GM12878 (cell line): ENCODE results near the gene PTPRN2. TPM values are rescaled to one million over a fixed set of nuclear protein-coding genes. Genes with fewer than 3 reads are reported as not detected.

Experiments used
- ATAC-seq: fragments of 200-7000 bp; cut with Tn5 transposase; 3 replicates; pipeline ENCODE4 v1.9.1; 2020; ENCODE audit warnings: mild to moderate bottlenecking, moderate library complexity
- BruUV-seq: library from RNA; stranded (reverse); fragments of 400-500 nt; replicated peaks from 2 replicates; lab custom pipeline; 2021; lab: Mats Ljungman, UMichigan
- CTCF ChIA-PET: fragments of 300-600 bp; sonication (Branson Sonifier 250); formaldehyde crosslinking; extraction: SDS; loops from one replicate; lab custom pipeline; 2021; ENCODE audit warnings: inconsistent platforms; lab: Yijun Ruan, JAX
- POLR2A ChIA-PET: fragments of 350-600 bp; formaldehyde crosslinking; extraction: SDS; loops from one replicate; lab custom pipeline; 2021; ENCODE audit warnings: inconsistent platforms; lab: Charles Lee
- RAD21 ChIA-PET: fragments of 300-600 bp; sonication (Branson Sonifier 250); formaldehyde crosslinking; loops from one replicate; lab custom pipeline; 2023; ENCODE audit warnings: antibody characterized with exemption; ENCODE audit not compliant: unreplicated experiment; lab: Charles Lee
- SMC1A ChIA-PET: fragments of 300-600 bp; sonication (Branson Sonifier 250); formaldehyde crosslinking; loops from one replicate; lab custom pipeline; 2023; ENCODE audit not compliant: unreplicated experiment, uncharacterized antibody; lab: Charles Lee
- DNase-seq: peaks from one replicate; pipeline ENCODE4 v3.0.0-alpha.2; 2011; ENCODE audit warnings: low read depth, low spot score
- FAIRE-seq: peaks from 3 replicates; lab custom pipeline; 2011; peaks lifted over from hg19 to GRCh38; lab: Jason Lieb, UNC
- H2AFZ ChIP-seq: 2 replicates; pipeline ENCODE4 v1.6.0; 2011; ENCODE audit warnings: low read depth, low read length, control low read depth; ENCODE audit not compliant: control insufficient read depth
- H3K27ac ChIP-seq: 2 replicates; pipeline ENCODE4 v1.5.1; 2011; ENCODE audit warnings: control low read depth; ENCODE audit not compliant: control insufficient read depth, insufficient read depth
- H3K27me3 ChIP-seq, 2 experiments: replicated peaks in 1 of 2; 2 replicates each; pipeline versions ENCODE4 v1.6.0 to v1.6.1; 2011; ENCODE audit warnings: low read length in 1 of 2; ENCODE audit not compliant: control insufficient read depth in 2 of 2, insufficient read depth in 2 of 2
- H3K36me3 ChIP-seq, 2 experiments: 2 replicates each; pipeline ENCODE4 v1.5.1; 2011; ENCODE audit warnings: low read length in 1 of 2; ENCODE audit not compliant: control insufficient read depth in 2 of 2, insufficient read depth in 2 of 2
- H3K4me1 ChIP-seq: 2 replicates; pipeline ENCODE4 v1.6.1; 2011; ENCODE audit warnings: mild to moderate bottlenecking, low read length, moderate library complexity, mixed read lengths; ENCODE audit not compliant: control insufficient read depth, insufficient read depth
- H3K4me2 ChIP-seq: 2 replicates; pipeline ENCODE4 v1.6.0; 2011; ENCODE audit warnings: control low read depth; ENCODE audit not compliant: control insufficient read depth, insufficient read depth
- H3K4me3 ChIP-seq: fragments of 200-600 bp; sonication (generic); 2 replicates; pipeline ENCODE4 v1.5.1; 2016
- H3K79me2 ChIP-seq: 2 replicates; pipeline ENCODE4 v1.6.0; 2011; ENCODE audit warnings: low read length; ENCODE audit not compliant: control insufficient read depth, insufficient read depth
- H3K9ac ChIP-seq: 2 replicates; pipeline ENCODE4 v1.8.0; 2011; ENCODE audit warnings: low read length, control low read depth, mixed read lengths; ENCODE audit not compliant: control insufficient read depth, insufficient read depth
- H3K9me3 ChIP-seq: replicated peaks from 3 replicates; pipeline ENCODE4 v1.5.1; 2011; ENCODE audit warnings: mild to moderate bottlenecking, low read length; ENCODE audit not compliant: control insufficient read depth, insufficient read depth
- H4K20me1 ChIP-seq: 2 replicates; pipeline ENCODE4 v1.6.0; 2011; ENCODE audit not compliant: control insufficient read depth, insufficient read depth
- ATF2 ChIP-seq: IDR thresholded peaks from 2 replicates; pipeline ENCODE4 v1.6.1; 2012; ENCODE audit warnings: low read length, inconsistent platforms
- ATF3 ChIP-seq: IDR thresholded peaks from 2 replicates; pipeline ENCODE4 v1.6.1; 2011; ENCODE audit warnings: low read depth, mild to moderate bottlenecking, low read length, moderate library complexity, borderline replicate concordance; ENCODE audit errors: extremely low read depth
- CBX5 ChIP-seq: sonication (generic); IDR thresholded peaks from 2 replicates; pipeline ENCODE4 v1.6.1; 2016; ENCODE audit warnings: low read depth, moderate library complexity, mild to moderate bottlenecking, inconsistent platforms
- CHD2 ChIP-seq: IDR thresholded peaks from 2 replicates; pipeline ENCODE4 v1.6.1; 2011; ENCODE audit warnings: low read depth, low read length, improper control_type of control experiment, borderline replicate concordance
- CTCF ChIP-seq, 3 experiments: IDR thresholded peaks in 2 of 3; conservative IDR thresholded peaks in 1 of 3; 2 replicates each; pipeline ENCODE4 v1.5.1; 2011; ENCODE audit warnings: low read depth in 3 of 3, low read length in 3 of 3, mild to moderate bottlenecking in 3 of 3, control low read depth in 2 of 3, moderate library complexity in 2 of 3, inconsistent platforms in 1 of 3, mixed read lengths in 1 of 3; ENCODE audit not compliant: control insufficient read depth in 2 of 3, insufficient read depth in 1 of 3; ENCODE audit errors: extremely low read depth in 1 of 3
- ESRRA ChIP-seq: IDR thresholded peaks from 2 replicates; pipeline ENCODE4 v1.6.1; 2012; ENCODE audit warnings: mild to moderate bottlenecking, low read length, improper control_type of control experiment
- ETV6 ChIP-seq, 2 experiments: fragments of 450-650 bp in 1 of 2; IDR thresholded peaks in 1 of 2; conservative IDR thresholded peaks in 1 of 2; 2 replicates each; pipeline ENCODE4 v1.6.1; 2014; ENCODE audit warnings: antibody characterized with exemption in 1 of 2, borderline replicate concordance in 1 of 2, low read depth in 1 of 2, mild to moderate bottlenecking in 1 of 2, moderate library complexity in 1 of 2
- HDAC6 ChIP-seq: fragments of 200-600 bp; sonication (generic); IDR thresholded peaks from one replicate; pipeline ENCODE4 v1.8.0; 2017; ENCODE audit warnings: antibody characterized with exemption; ENCODE audit not compliant: unreplicated experiment
- HDGF ChIP-seq: fragments of 450-650 bp; IDR thresholded peaks from 2 replicates; pipeline ENCODE4 v1.6.1; 2016; ENCODE audit warnings: antibody characterized with exemption
- NFIC ChIP-seq: IDR thresholded peaks from 2 replicates; pipeline ENCODE4 v1.6.1; 2012; ENCODE audit warnings: low read depth, mild to moderate bottlenecking, inconsistent platforms, low read length, moderate library complexity
- NFXL1 ChIP-seq: fragments of 450-650 bp; IDR thresholded peaks from 2 replicates; pipeline ENCODE4 v1.6.1; 2017; ENCODE audit warnings: antibody characterized with exemption, mild to moderate bottlenecking, borderline replicate concordance
- SMARCA5 ChIP-seq: fragments of 450-650 bp; IDR thresholded peaks from 2 replicates; pipeline ENCODE4 v1.6.1; 2017; ENCODE audit warnings: mild to moderate bottlenecking
- SMC3 ChIP-seq: IDR thresholded peaks from 2 replicates; pipeline ENCODE4 v1.6.1; 2011; ENCODE audit warnings: low read length, improper control_type of control experiment, borderline replicate concordance
- SREBF2 ChIP-seq: IDR thresholded peaks from 2 replicates; pipeline ENCODE4 v1.6.1; 2012; ENCODE audit warnings: mild to moderate bottlenecking, low read length
- TCF7 ChIP-seq: IDR thresholded peaks from 2 replicates; pipeline ENCODE4 v1.6.1; 2014; ENCODE audit warnings: antibody characterized with exemption, borderline replicate concordance
- USF2 ChIP-seq: IDR thresholded peaks from 2 replicates; pipeline ENCODE4 v1.6.1; 2011; ENCODE audit warnings: low read depth, low read length, improper control_type of control experiment, borderline replicate concordance
- ZSCAN29 ChIP-seq: fragments of 450-650 bp; IDR thresholded peaks from 2 replicates; pipeline ENCODE4 v1.6.1; 2017; ENCODE audit warnings: mild to moderate bottlenecking, moderate library complexity
- WGBS: methylation state at CpG from one replicate; pipeline ENCODE4 v1.1.6; 2016; ENCODE audit warnings: low lambda C conversion rate; ENCODE audit not compliant: insufficient replicate concordance, insufficient coverage; ENCODE audit errors: missing lambda C conversion rate; 5-methylcytosine and 5-hydroxymethylcytosine counted together
- in situ Hi-C: fragments of 300-500 bp; cut with MboI; formaldehyde crosslinking; loops from 9 replicates; pipeline ENCODE4 v1.14.3; 2018; ENCODE audit warnings: mixed read lengths
- intact Hi-C: fragments of 100-400 bp; cut with micrococcal nuclease; formaldehyde crosslinking; loops from one replicate; pipeline ENCODE4 v1.14.2; 2022; ENCODE audit not compliant: unreplicated experiment
- polyA plus RNA-seq, 11 experiments: library from polyadenylated mRNA; depleted of rRNA in 4 of 11; unstranded in 6 of 11; stranded (reverse) in 5 of 11; fragments of >200 nt; fragmentation: Nextera tagmentation in 4 of 11; fragmentation: Illumina TruSeq in 1 of 11; extraction: Ambion mirVana in 4 of 11; extraction: Trizol in 1 of 11; gene quantifications; 1 replicate in 1 of 11; 2 replicates in 10 of 11; pipeline versions ENCODE4 v1.2.1 to v1.2.3, GENCODE V29; 2011 to 2016; ENCODE audit warnings: inconsistent platforms in 2 of 11, missing spikeins in 2 of 11, low read depth in 1 of 11
- total RNA-seq, 4 experiments: library from RNA; depleted of rRNA in 3 of 4; stranded (reverse); fragments of >200 nt in 3 of 4; fragmentation: Illumina TruSeq in 1 of 4; extraction: Trizol in 1 of 4; gene quantifications; 2 replicates each; pipeline versions ENCODE4 v1.2.1 to v1.2.3, GENCODE V29; 2013 to 2021

Gene PTPRN2
- total and polyA plus RNA-seq, 10 of the 15 experiments (the other 5 are each of a cell fraction or from before 2014, with no cell fraction given) = 5.4 TPM; not detected in 9

- TF ChIP-seq ATF3 (no peak), SREBF2 (no peak), NFXL1 (no peak), USF2 (no peak), TCF7 (no peak), HDAC6 (no peak), ZSCAN29 (no peak), ATF2 (no peak), SMARCA5 (no peak), NFIC (no peak)
- TF ChIP-seq, all 136 proteins: peak for 0
Measured at GRCh38 chr7:158077151-158077840, 510.3 kb downstream of the PTPRN2 start (continued).

GRCh38 chr7:158076656-158077055 lies 511.0 kb downstream of the PTPRN2 start:
- Histone ChIP-seq H3K36me3 (no peaks in the 10 kb centered on the region), H3K4me2 (no peak overlapping the region), H3K9me3 (peaks cover 2% of the 10 kb centered on the region; the same call in 1 of the 3 replicates), H3K9ac (no peak overlapping the region), H3K79me2 (no peaks in the 10 kb centered on the region), H3K27ac (no peak overlapping the region), H3K27me3 (no peaks in the 10 kb centered on the region), H3K4me1 (no peaks in the 10 kb centered on the region), H4K20me1 (no peaks in the 10 kb centered on the region), H2AFZ (no peak overlapping the region), H3K4me3 (no peak overlapping the region)
- RAD21 ChIA-PET = no interaction called here
- ATAC-seq (no peak), DNase-seq (no peak), FAIRE-seq (no peak)
- intact Hi-C loops = no loop called here
- POLR2A ChIA-PET = no interaction called here
- CTCF ChIA-PET = no interaction called here
- no TSS peak for BruUV-seq
- in situ Hi-C loops = no loop called here
- SMC1A ChIA-PET = no interaction called here
- WGBS = 59% methylated on average over 12 of the region's 12 CpGs
- TF ChIP-seq HDGF (no peak), CBX5 (no peak), ESRRA (no peak), ETV6 (conservative IDR thresholded peaks at IDR 0.05 in 1 of 2, IDR thresholded peaks at IDR 0.05 in 1 of 2; ENCODE audit: borderline replicate concordance in 1 of 2, low read depth in 1 of 2) (no peak), SMC3 (no peak), CTCF (IDR thresholded peaks at IDR 0.05 in 2 of 3, conservative IDR thresholded peaks at IDR 0.05 in 1 of 3; ENCODE audit: control insufficient read depth in 2 of 3, extremely low read depth in 1 of 3, insufficient read depth in 1 of 3, low read depth in 3 of 3, low read length in 3 of 3) (no peak), CHD2 (no peak)
